Keratinocyte (primary cell): ENCODE results near the gene ATP9B.

Experiments
- EZH2 ChIP-seq: IDR thresholded peaks from one replicate; pipeline ENCODE4 v1.6.1; 2012; ENCODE audit warnings: inconsistent platforms, mild to moderate bottlenecking, low read length, moderate library complexity
- TF ChIP-seq, protein P1 (sequence below), 3 experiments: IDR thresholded peaks in 1 of 3; conservative IDR thresholded peaks in 1 of 3; optimal IDR thresholded peaks in 1 of 3; 2 replicates in 2 of 3; 3 replicates in 1 of 3; pipeline versions ENCODE3 to v1.5.1; 2011; ENCODE audit warnings: low read length in 3 of 3, mild to moderate bottlenecking in 3 of 3, moderate library complexity in 2 of 3, control low read depth in 1 of 3, inconsistent platforms in 1 of 3; ENCODE audit not compliant: insufficient read depth in 2 of 3; ENCODE audit errors: extremely low read depth in 1 of 3

DNA sequence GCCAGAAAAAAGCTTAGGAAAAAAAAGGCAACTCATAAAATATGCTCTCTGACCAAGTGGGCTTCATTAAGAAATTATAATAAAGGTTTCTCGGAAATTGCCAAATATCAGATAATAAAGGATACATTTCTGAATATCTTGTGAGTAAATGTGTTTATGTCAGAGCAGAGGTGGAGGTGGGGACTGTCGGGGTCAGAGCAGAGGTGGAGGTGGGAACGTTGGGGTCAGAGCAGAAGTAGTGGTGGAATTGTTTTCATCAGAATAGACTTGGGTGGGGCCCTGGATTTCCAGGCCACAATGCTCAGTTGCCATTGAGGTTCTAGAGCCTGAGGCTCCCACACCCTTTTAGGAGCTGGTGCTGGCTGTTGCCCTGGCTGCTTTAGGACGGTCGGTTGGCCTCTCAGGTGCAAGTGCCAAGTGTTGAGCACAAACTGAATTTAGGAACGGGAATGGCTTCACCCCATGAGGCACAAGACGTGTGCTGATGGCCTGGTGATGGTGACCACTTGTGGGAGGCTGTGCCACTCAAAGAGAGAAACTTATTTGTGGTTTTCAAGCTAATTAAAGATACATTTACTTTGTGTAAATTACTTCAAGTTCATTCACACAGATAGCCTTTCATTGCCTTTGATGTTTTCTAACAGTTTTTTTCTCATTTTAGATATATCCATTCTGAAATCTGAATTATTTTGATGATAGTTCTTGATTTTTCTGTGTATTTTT lies 131.5 kb downstream of the ATP9B start:
- TF ChIP-seq, protein P1, sequence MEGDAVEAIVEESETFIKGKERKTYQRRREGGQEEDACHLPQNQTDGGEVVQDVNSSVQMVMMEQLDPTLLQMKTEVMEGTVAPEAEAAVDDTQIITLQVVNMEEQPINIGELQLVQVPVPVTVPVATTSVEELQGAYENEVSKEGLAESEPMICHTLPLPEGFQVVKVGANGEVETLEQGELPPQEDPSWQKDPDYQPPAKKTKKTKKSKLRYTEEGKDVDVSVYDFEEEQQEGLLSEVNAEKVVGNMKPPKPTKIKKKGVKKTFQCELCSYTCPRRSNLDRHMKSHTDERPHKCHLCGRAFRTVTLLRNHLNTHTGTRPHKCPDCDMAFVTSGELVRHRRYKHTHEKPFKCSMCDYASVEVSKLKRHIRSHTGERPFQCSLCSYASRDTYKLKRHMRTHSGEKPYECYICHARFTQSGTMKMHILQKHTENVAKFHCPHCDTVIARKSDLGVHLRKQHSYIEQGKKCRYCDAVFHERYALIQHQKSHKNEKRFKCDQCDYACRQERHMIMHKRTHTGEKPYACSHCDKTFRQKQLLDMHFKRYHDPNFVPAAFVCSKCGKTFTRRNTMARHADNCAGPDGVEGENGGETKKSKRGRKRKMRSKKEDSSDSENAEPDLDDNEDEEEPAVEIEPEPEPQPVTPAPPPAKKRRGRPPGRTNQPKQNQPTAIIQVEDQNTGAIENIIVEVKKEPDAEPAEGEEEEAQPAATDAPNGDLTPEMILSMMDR (optimal IDR thresholded peaks at IDR 0.05 in 1 of 3, IDR thresholded peaks at IDR 0.05 in 1 of 3, conservative IDR thresholded peaks at IDR 0.05 in 1 of 3; ENCODE audit: extremely low read depth in 1 of 3, insufficient read depth in 2 of 3, low read length in 3 of 3) = no peak
- TF ChIP-seq EZH2 = no peak
